Hematopoietic multipotent progenitor cell (in vitro differentiated cells): ENCODE data around the gene CARNS1. TPM values are rescaled to one million over a fixed set of nuclear protein-coding genes. Genes with fewer than 3 reads are reported as not detected.
A peak's percentile ranks its signal among the peaks of the same experiment; 100 is the strongest.

Source experiments
- DNase-seq, 3 donors: peaks; one replicate each; pipeline ENCODE4 v3.0.0-alpha.2; 2011 to 2015; ENCODE audit warnings: low read depth in 2 of 3, low spot score in 2 of 3
- total RNA-seq: library from RNA; depleted of rRNA; stranded (reverse); fragments of >200 nt; gene quantifications from one replicate; pipeline ENCODE4 v1.2.3, GENCODE V29; 2012

CARNS1 gene
- total RNA-seq, 1 donor: 3.0 TPM

GRCh38 chr11:67439321-67440228, 24.1 kb downstream of the CARNS1 start:
- DNase-seq: peak in 1 of 3 donors; percentile 40

GRCh38 chr11:67440229-67441097, 25.0 kb downstream of the CARNS1 start:
- no peak for DNase-seq

GRCh38 chr11:67441098-67441563, 25.7 kb downstream of the CARNS1 start:
- DNase-seq: no peak

GRCh38 chr11:67441731-67442351, 26.4 kb downstream of the CARNS1 start:
- no peak for DNase-seq

GRCh38 chr11:67442504-67443404, 27.3 kb downstream of the CARNS1 start:
- DNase-seq: no peak

GRCh38 chr11:67445515-67445914, 30.0 kb downstream of the CARNS1 start:
- no peak for DNase-seq

- DNase-seq: no peak
These were observed 32.7 kb downstream of the CARNS1 start for GRCh38 chr11:67448220-67448609.

GRCh38 chr11:67449116-67449844, 33.8 kb downstream of the CARNS1 start:
- DNase-seq: no peak

- DNase-seq: no peak
These were observed 35.5 kb downstream of the CARNS1 start for GRCh38 chr11:67450796-67451657.

- no peak for DNase-seq
These were observed 36.1 kb downstream of the CARNS1 start for GRCh38 chr11:67451658-67451976.

- no peak for DNase-seq
These were observed 36.9 kb downstream of the CARNS1 start, which contains the start of gene GPR152 for GRCh38 chr11:67452141-67452952. Gene GPR152, minus strand, starts transcription at chr11:67452729. Its CDS starts 5 bp downstream, at chr11:67452724.

- DNase-seq: no peak
These were observed 38.6 kb downstream of the CARNS1 start for GRCh38 chr11:67453816-67454732.

GRCh38 chr11:67455054-67455453, 39.6 kb downstream of the CARNS1 start, which contains the start of gene CABP4:
Gene CABP4, plus strand, starts transcription at chr11:67455354. Its CDS starts 70 bp downstream, at chr11:67455424.
- no peak for DNase-seq

GRCh38 chr11:67456068-67456705, 40.7 kb downstream of the CARNS1 start:
- DNase-seq: no peak

GRCh38 chr11:67457453-67457852, 42.0 kb downstream of the CARNS1 start:
- no peak for DNase-seq

- DNase-seq: no peak
These were observed 42.8 kb downstream of the CARNS1 start for GRCh38 chr11:67458266-67458665.
